Endothelial cell of umbilical vein (primary cell): ENCODE data around the gene GPR4. TPM values are rescaled to one million over a fixed set of nuclear protein-coding genes. Genes with fewer than 3 reads are reported as not detected.

Source experiments
- BruUV-seq: library from RNA; stranded (reverse); fragments of 400-500 nt; replicated peaks from 2 replicates; lab custom pipeline; 2021; lab: Mats Ljungman, UMichigan
- CTCF ChIA-PET: fragments of 300-600, 350-600 bp; sonication (Branson Sonifier 250); formaldehyde crosslinking; loops from one replicate; lab custom pipeline; 2021; ENCODE audit warnings: antibody characterized with exemption, inconsistent platforms; lab: Charles Lee
- POLR2A ChIA-PET: fragments of 300-600, 350-600 bp; sonication (Branson Sonifier 250); formaldehyde crosslinking; loops from one replicate; lab custom pipeline; 2021; ENCODE audit warnings: antibody characterized with exemption, inconsistent platforms; lab: Charles Lee
- DNase-seq: peaks from one replicate; pipeline ENCODE4 v3.0.0-alpha.2; 2011; ENCODE audit warnings: low read depth, low spot score
- FAIRE-seq: peaks from 2 replicates; lab custom pipeline; 2011; peaks lifted over from hg19 to GRCh38; lab: Jason Lieb, UNC
- H2AFZ ChIP-seq: 2 replicates; pipeline ENCODE4 v1.6.0; 2012; ENCODE audit warnings: low read depth, low read length, control low read depth, inconsistent platforms
- H3K27ac ChIP-seq: 2 replicates; pipeline ENCODE4 v1.5.1; 2011; ENCODE audit warnings: low read depth, mild to moderate bottlenecking, control low read depth, low read length, moderate library complexity; ENCODE audit not compliant: insufficient read depth
- H3K27me3 ChIP-seq, 2 experiments: 2 replicates each; pipeline versions ENCODE4 v1.6.0 to v1.6.1; 2011; ENCODE audit warnings: low read length in 2 of 2, mixed read lengths in 1 of 2; ENCODE audit not compliant: control insufficient read depth in 2 of 2, insufficient read depth in 2 of 2
- H3K36me3 ChIP-seq, 2 experiments: 2 replicates in 1 of 2; 3 replicates in 1 of 2; pipeline ENCODE4 v1.5.1; 2011; ENCODE audit warnings: low read length in 2 of 2, mild to moderate bottlenecking in 1 of 2, moderate library complexity in 1 of 2; ENCODE audit not compliant: control insufficient read depth in 2 of 2, insufficient read depth in 2 of 2; ENCODE audit errors: extremely low read depth in 1 of 2
- H3K4me1 ChIP-seq: 3 replicates; pipeline ENCODE4 v1.5.1; 2011; ENCODE audit warnings: mild to moderate bottlenecking, low read length; ENCODE audit not compliant: control insufficient read depth, insufficient read depth; ENCODE audit errors: extremely low read depth
- H3K4me2 ChIP-seq: 2 replicates; pipeline ENCODE4 v1.6.1; 2011; ENCODE audit warnings: low read length, control low read depth, mixed read lengths; ENCODE audit not compliant: insufficient read depth
- H3K4me3 ChIP-seq, 3 experiments: fragments of 200-600 bp in 1 of 3; sonication (generic), shearing (Covaris generic) in 1 of 3; replicated peaks in 1 of 3; 2 replicates each; pipeline ENCODE4 v1.5.1; 2011 to 2016; ENCODE audit warnings: control low read depth in 3 of 3, low read length in 3 of 3, mild to moderate bottlenecking in 2 of 3, inconsistent platforms in 1 of 3, low read depth in 1 of 3, moderate library complexity in 1 of 3; ENCODE audit not compliant: insufficient read depth in 1 of 3
- H3K79me2 ChIP-seq: 2 replicates; pipeline ENCODE4 v1.6.0; 2012; ENCODE audit warnings: low read length, inconsistent platforms; ENCODE audit not compliant: control insufficient read depth, insufficient read depth
- H3K9ac ChIP-seq: replicated peaks from 2 replicates; pipeline ENCODE3; 2011; ENCODE audit warnings: low read length, control low read depth; ENCODE audit not compliant: insufficient read depth; ENCODE audit errors: extremely low read depth
- H3K9me1 ChIP-seq: replicated peaks from 3 replicates; pipeline ENCODE4 v1.6.0; 2011; ENCODE audit warnings: mild to moderate bottlenecking, low read length; ENCODE audit not compliant: control insufficient read depth, insufficient read depth; ENCODE audit errors: extremely low read depth
- H3K9me3 ChIP-seq: replicated peaks from 2 replicates; pipeline ENCODE4 v1.5.1; 2012; ENCODE audit warnings: low read length, inconsistent platforms; ENCODE audit not compliant: control insufficient read depth, insufficient read depth
- H4K20me1 ChIP-seq: replicated peaks from 2 replicates; pipeline ENCODE3; 2011; ENCODE audit warnings: mild to moderate bottlenecking, low read length; ENCODE audit not compliant: control insufficient read depth, insufficient read depth; ENCODE audit errors: extremely low read depth
- EZH2 ChIP-seq: IDR thresholded peaks from 2 replicates; pipeline ENCODE4 v1.6.1; 2012; ENCODE audit warnings: borderline replicate concordance, low read depth, mild to moderate bottlenecking, moderate library complexity, low read length, inconsistent platforms; ENCODE audit not compliant: severe bottlenecking
- FOS ChIP-seq: IDR thresholded peaks from 2 replicates; pipeline ENCODE4 v1.6.1; 2011; ENCODE audit warnings: mild to moderate bottlenecking, low read length, moderate library complexity, borderline replicate concordance; ENCODE audit not compliant: insufficient read depth
- GATA2 ChIP-seq: IDR thresholded peaks from 2 replicates; pipeline ENCODE4 v1.7.0; 2011; ENCODE audit warnings: low read depth, mild to moderate bottlenecking, moderate library complexity, mixed read lengths, low read length; ENCODE audit not compliant: insufficient read length, insufficient read depth
- JUN ChIP-seq: IDR thresholded peaks from 2 replicates; pipeline ENCODE4 v1.6.1; 2011; ENCODE audit warnings: borderline replicate concordance, low read depth; ENCODE audit not compliant: insufficient read length, insufficient read depth
- MYC ChIP-seq: IDR thresholded peaks from one replicate; pipeline ENCODE4 v1.6.1; 2011; ENCODE audit warnings: mild to moderate bottlenecking, low read depth, low read length
- POLR2A ChIP-seq: IDR thresholded peaks from 2 replicates; pipeline ENCODE4 v1.6.1; 2012; ENCODE audit warnings: low read depth, mild to moderate bottlenecking, control low read depth, low read length
- POLR2AphosphoS5 ChIP-seq: IDR thresholded peaks from 2 replicates; pipeline ENCODE4 v1.6.1; 2012; ENCODE audit warnings: low read depth, mild to moderate bottlenecking, control low read depth, low read length, moderate library complexity; ENCODE audit not compliant: insufficient read depth
- dilution Hi-C: fragments of 300-500 bp; cut with MboI; formaldehyde crosslinking; loops from one replicate; pipeline ENCODE4 v1.15.0; 2019; ENCODE audit warnings: low sequenced_read_pairs; ENCODE audit not compliant: extremely low pct_ligation_motif_present
- intact Hi-C: fragments of 100-400 bp; cut with micrococcal nuclease; formaldehyde crosslinking; loops from one replicate; pipeline ENCODE4 v1.10.0; 2022
- polyA plus RNA-seq, 4 experiments: library from polyadenylated mRNA; depleted of rRNA in 3 of 4; stranded (reverse) in 3 of 4; unstranded in 1 of 4; fragments of >200 nt; gene quantifications; 2 replicates each; pipeline versions ENCODE4 v1.2.1 to v1.2.3, GENCODE V29; 2011 to 2012; ENCODE audit warnings: missing spikeins in 1 of 4
- total RNA-seq: library from RNA; stranded (reverse); gene quantifications from 2 replicates; pipeline ENCODE4 v1.2.3, GENCODE V29; 2021
- TF ChIP-seq, protein P1 (sequence below): IDR thresholded peaks from 2 replicates; pipeline ENCODE4 v1.6.1; 2011; ENCODE audit not compliant: insufficient read depth, insufficient read length
- TF ChIP-seq, protein P2 (sequence below), 2 donors: IDR thresholded peaks; 1 replicate in 1 of 2; 2 replicates in 1 of 2; pipeline ENCODE4 v1.5.1; 2011; ENCODE audit warnings: low read length in 2 of 2, mild to moderate bottlenecking in 2 of 2, moderate library complexity in 2 of 2, control low read depth in 1 of 2, inconsistent platforms in 1 of 2, low read depth in 1 of 2; ENCODE audit not compliant: insufficient read depth in 1 of 2; ENCODE audit errors: extremely low read depth in 1 of 2

GPR4 gene
- total and polyA plus RNA-seq, 2 donors (not counting 3 experiments of a cell fraction or from before 2014, with no cell fraction given) = 17.9 to 26.7 TPM

DNA sequence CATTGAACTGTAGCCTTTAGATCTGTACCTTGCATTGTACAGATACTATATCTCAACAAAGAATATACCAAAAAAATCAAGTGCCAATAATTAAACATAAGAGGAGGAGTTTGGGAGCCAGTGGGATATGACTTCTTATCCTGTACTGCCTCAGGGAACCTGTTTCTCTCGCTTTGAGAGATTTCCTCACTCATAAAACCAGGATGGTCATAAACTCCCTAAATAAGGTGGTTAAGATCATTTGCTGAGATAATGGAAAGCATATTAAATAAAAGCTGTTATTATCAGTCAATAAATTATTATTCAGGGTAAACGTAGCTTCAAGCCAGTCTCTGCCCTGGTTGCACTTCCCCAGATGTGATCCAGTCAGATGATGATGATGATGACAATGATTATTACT, 34.4 kb downstream of the GPR4 start:
- no peaks in the 10 kb centered on the region for H3K9me1 ChIP-seq
- no TSS peak for BruUV-seq
- no peak overlapping the region for H3K9ac ChIP-seq
- ChIA-PET CTCF (interaction anchor here (1.6 to 1.9 kb wide), 3 partner anchors 9 to 75 kb away, joined by 4 to 12 read pairs (median 7); no protein-coding TSS in a partner anchor), POLR2A (no interaction called here)
- H3K27ac ChIP-seq = no peak overlapping the region
- intact Hi-C loops (no loop called here), dilution Hi-C loops (no loop called here)
- H3K4me2 ChIP-seq = no peak overlapping the region
- no peaks in the 10 kb centered on the region for H3K79me2 ChIP-seq
- no peaks in the 10 kb centered on the region for H3K27me3 ChIP-seq
- FAIRE-seq = peak; percentile 21
- peaks cover 10% of the 10 kb centered on the region for H3K4me1 ChIP-seq
- DNase-seq = no peak
- H3K4me3 ChIP-seq = no peak overlapping the region
- H3K36me3 ChIP-seq = no peaks in the 10 kb centered on the region
- H4K20me1 ChIP-seq = no peaks in the 10 kb centered on the region
- TF ChIP-seq MYC (no peak), POLR2A (no peak), FOS (no peak), POLR2AphosphoS5 (no peak), EZH2 (no peak), JUN (no peak), GATA2 (no peak)
- TF ChIP-seq, protein P1, sequence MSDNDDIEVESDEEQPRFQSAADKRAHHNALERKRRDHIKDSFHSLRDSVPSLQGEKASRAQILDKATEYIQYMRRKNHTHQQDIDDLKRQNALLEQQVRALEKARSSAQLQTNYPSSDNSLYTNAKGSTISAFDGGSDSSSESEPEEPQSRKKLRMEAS = no peak
- TF ChIP-seq, protein P2, sequence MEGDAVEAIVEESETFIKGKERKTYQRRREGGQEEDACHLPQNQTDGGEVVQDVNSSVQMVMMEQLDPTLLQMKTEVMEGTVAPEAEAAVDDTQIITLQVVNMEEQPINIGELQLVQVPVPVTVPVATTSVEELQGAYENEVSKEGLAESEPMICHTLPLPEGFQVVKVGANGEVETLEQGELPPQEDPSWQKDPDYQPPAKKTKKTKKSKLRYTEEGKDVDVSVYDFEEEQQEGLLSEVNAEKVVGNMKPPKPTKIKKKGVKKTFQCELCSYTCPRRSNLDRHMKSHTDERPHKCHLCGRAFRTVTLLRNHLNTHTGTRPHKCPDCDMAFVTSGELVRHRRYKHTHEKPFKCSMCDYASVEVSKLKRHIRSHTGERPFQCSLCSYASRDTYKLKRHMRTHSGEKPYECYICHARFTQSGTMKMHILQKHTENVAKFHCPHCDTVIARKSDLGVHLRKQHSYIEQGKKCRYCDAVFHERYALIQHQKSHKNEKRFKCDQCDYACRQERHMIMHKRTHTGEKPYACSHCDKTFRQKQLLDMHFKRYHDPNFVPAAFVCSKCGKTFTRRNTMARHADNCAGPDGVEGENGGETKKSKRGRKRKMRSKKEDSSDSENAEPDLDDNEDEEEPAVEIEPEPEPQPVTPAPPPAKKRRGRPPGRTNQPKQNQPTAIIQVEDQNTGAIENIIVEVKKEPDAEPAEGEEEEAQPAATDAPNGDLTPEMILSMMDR (IDR thresholded peaks at IDR 0.05; ENCODE audit: extremely low read depth in 1 of 2, insufficient read depth in 1 of 2, low read depth in 1 of 2, low read length in 2 of 2) = no peak
- H3K9me3 ChIP-seq = no peaks in the 10 kb centered on the region
- H2AFZ ChIP-seq = no peak overlapping the region
